ENCODE measurements around the gene EMX1. TPM values are rescaled to one million over a fixed set of nuclear protein-coding genes. Genes with fewer than 3 reads are reported as not detected.
A peak's percentile ranks its signal among the peaks of the same experiment; 100 is the strongest.

Gene EMX1
- total RNA-seq, 2 donors from 2014 or later = 0.31 TPM; not detected in 1

- no peak for TF ChIP-seq CTCF (IDR thresholded peaks at IDR 0.05)
- no peak for DNase-seq (ENCODE audit: low spot score)
- peaks cover 0 to 35% of the 10 kb centered on the region in 2 donors for H3K4me1 ChIP-seq
- H3K9me3 ChIP-seq = no peaks in the 10 kb centered on the region
- H3K27me3 ChIP-seq = no peaks in the 10 kb centered on the region
- H3K27ac ChIP-seq = no peak overlapping the region
- no peak overlapping the region for H3K4me3 ChIP-seq
- no peaks in the 10 kb centered on the region for H3K36me3 ChIP-seq
Observed at GRCh38 chr2:72979896-72980295, 62.6 kb downstream of the EMX1 start.

GRCh38 chr2:72980535-72981217 is 63.4 kb downstream of the EMX1 start:
- no peak for TF ChIP-seq CTCF (IDR thresholded peaks at IDR 0.05)
- Histone ChIP-seq H3K27ac (peak overlapping the region in 1 of 2 donors; percentile 60), H3K9me3 (no peaks in the 10 kb centered on the region), H3K36me3 (no peaks in the 10 kb centered on the region), H3K27me3 (no peaks in the 10 kb centered on the region), H3K4me3 (no peak overlapping the region), H3K4me1 (peaks cover 0 to 43% of the 10 kb centered on the region in 2 donors)
- no peak for DNase-seq (ENCODE audit: low spot score)

GRCh38 chr2:72981536-72981935 is 64.2 kb downstream of the EMX1 start:
- H3K9me3 ChIP-seq = no peaks in the 10 kb centered on the region
- no peaks in the 10 kb centered on the region for H3K36me3 ChIP-seq
- peaks cover 0 to 49% of the 10 kb centered on the region in 2 donors for H3K4me1 ChIP-seq
- H3K27me3 ChIP-seq = no peaks in the 10 kb centered on the region
- peak overlapping the region; percentile 36 to 60 for H3K27ac ChIP-seq
- TF ChIP-seq CTCF (IDR thresholded peaks at IDR 0.05) = no peak
- H3K4me3 ChIP-seq = no peak overlapping the region
- no peak for DNase-seq (ENCODE audit: low spot score)

- H3K27ac ChIP-seq = peak overlapping the region; percentile 75 to 96
- H3K9me3 ChIP-seq = no peaks in the 10 kb centered on the region
- no peak for TF ChIP-seq CTCF (IDR thresholded peaks at IDR 0.05)
Observed at GRCh38 chr2:72982219-72982618, 64.9 kb downstream of the EMX1 start.

GRCh38 chr2:72982781-72983499 is 65.6 kb downstream of the EMX1 start:
- Histone ChIP-seq H3K27ac (peak overlapping the region; percentile 75 to 96), H3K4me1 (peaks cover 0 to 49% of the 10 kb centered on the region in 2 donors), H3K36me3 (no peaks in the 10 kb centered on the region), H3K9me3 (no peaks in the 10 kb centered on the region), H3K27me3 (no peaks in the 10 kb centered on the region), H3K4me3 (no peak overlapping the region)
- DNase-seq (ENCODE audit: low spot score) = no peak
- no peak for TF ChIP-seq CTCF (IDR thresholded peaks at IDR 0.05)

More at GRCh38 chr2:72982219-72982618, 64.9 kb downstream of the EMX1 start:
- no peak for DNase-seq (ENCODE audit: low spot score)
- H3K36me3 ChIP-seq = no peaks in the 10 kb centered on the region
- no peaks in the 10 kb centered on the region for H3K27me3 ChIP-seq
- no peak overlapping the region for H3K4me3 ChIP-seq
- peaks cover 0 to 49% of the 10 kb centered on the region in 2 donors for H3K4me1 ChIP-seq

Data from right atrium auricular region (tissue), 2 donors.